Measurements from ENCODE around the gene MFSD6L.

GRCh38 chr17:8835631-8836364, 36.6 kb upstream of the MFSD6L start:
- TF ChIP-seq POLR2A (IDR thresholded peaks at IDR 0.05; ENCODE audit: low read length): no peak
- no peak for TF ChIP-seq GATA1 (IDR thresholded peaks at IDR 0.05; ENCODE audit: low read depth, low read length)
